HepG2 (cell line): Measurements from ENCODE around the gene ABO. TPM values are rescaled to one million over a fixed set of nuclear protein-coding genes. Genes with fewer than 3 reads are reported as not detected.

ENCODE experiments used
- ATAC-seq: fragments of 200-7000 bp; cut with Tn5 transposase; 3 replicates; pipeline ENCODE4 v1.9.1; 2020; ENCODE audit warnings: mild to moderate bottlenecking, moderate library complexity
- BruUV-seq: library from RNA; stranded (reverse); fragments of 400-500 nt; replicated peaks from 2 replicates; lab custom pipeline; 2021; lab: Mats Ljungman, UMichigan
- CTCF ChIA-PET: fragments of 300-600 bp; formaldehyde crosslinking; extraction: SDS; loops from one replicate; lab custom pipeline; 2021; ENCODE audit warnings: low total read pairs, inconsistent platforms, low intra/inter-chr PET ratio; lab: Yijun Ruan, JAX
- POLR2A ChIA-PET: fragments of 350-600 bp; sonication (Branson Sonifier 250); formaldehyde crosslinking; loops from one replicate; lab custom pipeline; 2020; ENCODE audit warnings: antibody characterized with exemption, inconsistent platforms; lab: Yijun Ruan, JAX
- DNase-seq: peaks from one replicate; pipeline ENCODE4 v3.0.0-alpha.2; 2015; ENCODE audit warnings: low spot score
- FAIRE-seq: peaks from 3 replicates; lab custom pipeline; 2011; peaks lifted over from hg19 to GRCh38; lab: Jason Lieb, UNC
- H2AFZ ChIP-seq: one replicate; pipeline ENCODE4 v1.6.1; 2011; ENCODE audit warnings: low read length, inconsistent platforms
- H3K27ac ChIP-seq: fragments of 300-600 bp; 3 replicates; pipeline ENCODE4 v1.8.0; 2011; ENCODE audit warnings: mixed run types, mild to moderate bottlenecking, mixed read lengths, low read length, inconsistent platforms; ENCODE audit not compliant: insufficient read depth; ENCODE audit errors: extremely low read length
- H3K27me3 ChIP-seq, 2 experiments: fragments of 200-600 bp in 1 of 2; 2 replicates in 1 of 2; 3 replicates in 1 of 2; pipeline versions ENCODE4 v1.6.0 to v1.8.0; 2011; ENCODE audit warnings: low read length in 2 of 2, mild to moderate bottlenecking in 2 of 2, moderate library complexity in 2 of 2, inconsistent platforms in 1 of 2; ENCODE audit not compliant: insufficient read depth in 2 of 2, control insufficient read depth in 1 of 2
- H3K36me3 ChIP-seq, 2 experiments: fragments of 200-600 bp in 1 of 2; replicated peaks in 1 of 2; 2 replicates in 1 of 2; 3 replicates in 1 of 2; pipeline versions ENCODE4 v1.5.1 to v1.8.0; 2011; ENCODE audit warnings: low read length in 2 of 2, inconsistent platforms in 1 of 2; ENCODE audit not compliant: insufficient read depth in 2 of 2, control insufficient read depth in 1 of 2
- H3K4me1 ChIP-seq: 2 replicates; pipeline ENCODE4 v1.5.1; 2012; ENCODE audit warnings: low read length, inconsistent platforms; ENCODE audit not compliant: insufficient read depth
- H3K4me2 ChIP-seq: 2 replicates; pipeline ENCODE4 v1.6.0; 2011; ENCODE audit warnings: low read depth, low read length, inconsistent platforms
- H3K4me3 ChIP-seq, 3 experiments: fragments of 200-600 bp in 1 of 3; sonication (generic), shearing (Covaris generic) in 1 of 3; replicated peaks in 1 of 3; 2 replicates each; pipeline ENCODE4 v1.5.1; 2011 to 2016; ENCODE audit warnings: low read length in 3 of 3, inconsistent platforms in 2 of 3, low read depth in 2 of 3, mild to moderate bottlenecking in 2 of 3, control low read depth in 1 of 3, mixed read lengths in 1 of 3; ENCODE audit not compliant: insufficient read depth in 1 of 3
- H3K79me2 ChIP-seq: one replicate; pipeline ENCODE4 v1.6.1; 2011; ENCODE audit warnings: low read length, inconsistent platforms; ENCODE audit not compliant: insufficient read depth
- H3K9ac ChIP-seq: 2 replicates; pipeline ENCODE4 v1.6.0; 2011; ENCODE audit warnings: mild to moderate bottlenecking, low read depth, low read length, inconsistent platforms; ENCODE audit not compliant: insufficient read depth
- H3K9me3 ChIP-seq: 2 replicates; pipeline ENCODE4 v1.5.1; 2012; ENCODE audit warnings: mild to moderate bottlenecking, low read length
- H4K20me1 ChIP-seq: 2 replicates; pipeline ENCODE4 v1.6.0; 2011; ENCODE audit warnings: inconsistent platforms, mild to moderate bottlenecking, low read length, moderate library complexity; ENCODE audit not compliant: insufficient read depth
- CC2D1A ChIP-seq: sonication (generic); formaldehyde crosslinking; IDR thresholded peaks from 2 replicates; pipeline ENCODE4 v1.8.1; 2023; ENCODE audit warnings: mild to moderate bottlenecking, missing genetic modification reagents
- HNRNPL ChIP-seq: fragments of 200-400 bp; formaldehyde crosslinking; IDR thresholded peaks from 2 replicates; pipeline ENCODE4 v1.6.1; 2017; ENCODE audit warnings: mild to moderate bottlenecking, low read depth, low read length
- ISX ChIP-seq: sonication (generic); formaldehyde crosslinking; conservative IDR thresholded peaks from 2 replicates; pipeline ENCODE4 v1.5.0; 2020; ENCODE audit warnings: missing genetic modification reagents
- KLF6 ChIP-seq: IDR thresholded peaks from 2 replicates; pipeline ENCODE4 v1.8.0; 2016; ENCODE audit warnings: missing biosample characterization, missing genetic modification reagents
- NAIF1 ChIP-seq: sonication (generic); formaldehyde crosslinking; IDR thresholded peaks from 2 replicates; pipeline ENCODE4 v1.5.0; 2020; ENCODE audit warnings: mild to moderate bottlenecking, missing genetic modification reagents, borderline replicate concordance
- SIN3A ChIP-seq: IDR thresholded peaks from 2 replicates; pipeline ENCODE4 v1.6.1; 2011; ENCODE audit warnings: low read depth, mild to moderate bottlenecking, control low read depth, low read length, borderline replicate concordance
- ZBTB21 ChIP-seq: sonication (generic); formaldehyde crosslinking; IDR thresholded peaks from 2 replicates; pipeline ENCODE4 v1.4.0; 2020; ENCODE audit warnings: missing genetic modification reagents
- ZNF749 ChIP-seq: sonication (generic); formaldehyde crosslinking; IDR thresholded peaks from 2 replicates; pipeline ENCODE4 v1.8.0; 2022; ENCODE audit warnings: mild to moderate bottlenecking, missing genetic modification reagents, moderate library complexity, borderline replicate concordance
- WGBS: methylation state at CpG from one replicate; pipeline ENCODE4 v1.1.6; 2017; ENCODE audit warnings: low lambda C conversion rate; 5-methylcytosine and 5-hydroxymethylcytosine counted together
- in situ Hi-C: cut with HindIII; loops from 2 replicates; pipeline ENCODE4 v1.10.0; 2017; ENCODE audit warnings: low pct_unique_long_range_greater_than_20kb; ENCODE audit not compliant: extremely low pct_ligation_motif_present
- intact Hi-C: fragments of 100-400 bp; cut with micrococcal nuclease; formaldehyde crosslinking; loops from one replicate; pipeline ENCODE4 v1.10.0; 2022; ENCODE audit not compliant: unreplicated experiment
- polyA plus RNA-seq, 8 experiments: library from polyadenylated mRNA; depleted of rRNA in 3 of 8; stranded (reverse) in 7 of 8; unstranded in 1 of 8; fragments of >200 nt; fragmentation: Illumina TruSeq in 4 of 8; extraction: Trizol in 4 of 8; gene quantifications; 2 replicates each; pipeline versions ENCODE4 v1.2.1 to v1.2.3, GENCODE V29; 2011 to 2016; ENCODE audit warnings: low read depth in 4 of 8, missing spikeins in 1 of 8, mixed read lengths in 1 of 8; ENCODE audit not compliant: insufficient read depth in 1 of 8
- total RNA-seq, 5 experiments: library from RNA; depleted of rRNA; stranded (reverse); fragments of >200 nt; fragmentation: Illumina TruSeq; extraction: Trizol; gene quantifications; 2 replicates each; pipeline ENCODE4 v1.2.3, GENCODE V29; 2016; ENCODE audit warnings: low read depth in 1 of 5
- TF ChIP-seq, protein P1 (sequence below): IDR thresholded peaks from 2 replicates; pipeline ENCODE4 v1.6.1; 2018; ENCODE audit warnings: missing genetic modification reagents, mild to moderate bottlenecking, missing compliant biosample characterization
- TF ChIP-seq, protein P2 (sequence below): IDR thresholded peaks from 2 replicates; pipeline ENCODE4 v1.6.1; 2016; ENCODE audit warnings: missing compliant biosample characterization, missing genetic modification reagents, borderline replicate concordance
- TF ChIP-seq, protein P3 (sequence below): sonication (generic); formaldehyde crosslinking; IDR thresholded peaks from 2 replicates; pipeline ENCODE4 v1.9.0; 2021; ENCODE audit warnings: missing genetic modification reagents, borderline replicate concordance
- TF ChIP-seq, protein P4 (sequence below): sonication (generic); formaldehyde crosslinking; IDR thresholded peaks from 2 replicates; pipeline ENCODE4 v1.8.0; 2022; ENCODE audit warnings: missing genetic modification reagents, low read depth, mild to moderate bottlenecking, borderline replicate concordance
- TF ChIP-seq, protein P5 (sequence below): sonication (generic); formaldehyde crosslinking; conservative IDR thresholded peaks from 2 replicates; pipeline ENCODE4 v1.4.0; 2020; ENCODE audit warnings: mild to moderate bottlenecking, missing genetic modification reagents, moderate library complexity

ABO gene
- total and polyA plus RNA-seq, 2 of the 13 experiments (the other 11 are each of a cell fraction or from before 2014, with no cell fraction given) = not detected

DNA sequence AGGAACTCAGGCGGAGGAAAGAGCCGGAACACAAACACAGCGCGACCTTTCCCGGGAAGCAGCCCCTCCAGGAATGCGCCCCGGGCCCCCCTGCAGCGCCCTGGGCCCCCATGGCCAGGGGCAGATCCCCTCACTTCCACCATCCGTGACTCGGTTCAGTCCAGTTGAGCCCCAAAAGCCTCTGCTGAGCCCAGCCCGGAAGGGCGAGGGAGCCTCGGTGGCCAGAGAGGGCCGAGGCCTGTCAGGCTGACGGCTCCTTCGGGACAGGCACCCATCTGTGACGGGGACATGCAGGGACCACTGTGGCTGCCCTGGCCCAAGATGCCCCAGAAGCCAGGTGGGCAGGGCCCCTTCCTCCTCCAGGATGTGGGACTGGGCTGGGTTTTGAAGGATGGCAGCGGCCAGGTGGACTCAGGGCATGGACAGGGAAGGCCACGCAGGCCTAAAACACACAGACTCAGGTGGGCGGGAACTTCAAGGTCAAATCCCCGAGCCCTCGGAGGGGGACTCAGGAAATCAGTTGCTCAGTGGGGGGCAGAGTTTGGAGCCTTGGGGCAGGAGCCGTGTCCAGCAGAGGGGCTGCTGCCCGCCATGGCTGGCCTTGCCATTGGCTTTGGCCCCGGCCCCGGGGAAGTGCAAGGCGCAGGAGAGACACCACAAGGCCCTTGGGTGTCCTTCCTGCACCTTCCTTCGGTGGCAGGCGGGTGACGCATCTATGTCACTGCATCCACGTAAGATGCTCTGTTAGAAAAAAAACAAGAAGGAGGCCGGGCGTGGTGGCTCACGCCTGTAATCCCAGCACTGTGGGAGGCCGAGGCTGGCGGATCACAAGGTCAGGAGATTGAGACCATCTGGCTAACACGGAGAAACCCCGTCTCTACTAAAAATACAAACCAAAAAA is 29.7 kb upstream of the ABO start (continued):
- no peak for TF ChIP-seq ZBTB21 (CRISPR knock-in tag)
- TF ChIP-seq HNRNPL = no peak

DNA sequence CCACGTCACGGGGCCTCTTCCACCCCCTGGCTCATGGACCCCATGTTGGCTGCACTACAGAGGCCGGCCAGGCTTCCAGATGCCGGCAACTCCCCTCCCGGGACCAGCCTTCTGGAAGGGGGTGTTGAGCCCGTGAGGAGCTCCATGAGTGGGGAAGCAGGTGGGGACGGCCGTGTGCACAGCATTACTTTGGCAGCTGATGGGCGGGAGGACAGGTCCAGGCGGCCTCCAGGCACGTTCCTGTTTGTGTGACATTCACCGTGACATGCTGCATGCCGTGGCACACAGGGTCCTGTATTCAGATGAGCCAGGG is 29.1 kb upstream of the ABO start:
- Histone ChIP-seq H3K27ac (no peak overlapping the region), H3K4me1 (no peaks in the 10 kb centered on the region), H3K36me3 (no peaks in the 10 kb centered on the region), H3K79me2 (no peaks in the 10 kb centered on the region), H2AFZ (no peak overlapping the region), H3K27me3 (peaks cover 1 to 29% of the 10 kb centered on the region in 2 experiments; a peak in 3 of 5 replicates), H3K9me3 (no peaks in the 10 kb centered on the region), H3K9ac (no peak overlapping the region), H3K4me3 (no peak overlapping the region), H3K4me2 (no peak overlapping the region), H4K20me1 (no peaks in the 10 kb centered on the region)
- BruUV-seq = no TSS peak
- in situ Hi-C loops (no loop called here), intact Hi-C loops (no loop called here)
- no peak for FAIRE-seq
- no peak for DNase-seq
- ChIA-PET POLR2A (no interaction called here), CTCF (no interaction called here)
- ATAC-seq = no peak; the same call in 2 of the 3 replicates
- 25% methylated on average over 5 of the region's 13 CpGs for WGBS
- TF ChIP-seq NAIF1 (no peak), CC2D1A (CRISPR knock-in tag) (no peak), ZNF749 (CRISPR knock-in tag) (no peak), SIN3A (no peak), ISX (CRISPR knock-in tag) (no peak), KLF6 (CRISPR knock-in tag) (no peak)
- TF ChIP-seq, protein P1, sequence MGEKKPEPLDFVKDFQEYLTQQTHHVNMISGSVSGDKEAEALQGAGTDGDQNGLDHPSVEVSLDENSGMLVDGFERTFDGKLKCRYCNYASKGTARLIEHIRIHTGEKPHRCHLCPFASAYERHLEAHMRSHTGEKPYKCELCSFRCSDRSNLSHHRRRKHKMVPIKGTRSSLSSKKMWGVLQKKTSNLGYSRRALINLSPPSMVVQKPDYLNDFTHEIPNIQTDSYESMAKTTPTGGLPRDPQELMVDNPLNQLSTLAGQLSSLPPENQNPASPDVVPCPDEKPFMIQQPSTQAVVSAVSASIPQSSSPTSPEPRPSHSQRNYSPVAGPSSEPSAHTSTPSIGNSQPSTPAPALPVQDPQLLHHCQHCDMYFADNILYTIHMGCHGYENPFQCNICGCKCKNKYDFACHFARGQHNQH (CRISPR knock-in tag) = no peak
- TF ChIP-seq, protein P2, sequence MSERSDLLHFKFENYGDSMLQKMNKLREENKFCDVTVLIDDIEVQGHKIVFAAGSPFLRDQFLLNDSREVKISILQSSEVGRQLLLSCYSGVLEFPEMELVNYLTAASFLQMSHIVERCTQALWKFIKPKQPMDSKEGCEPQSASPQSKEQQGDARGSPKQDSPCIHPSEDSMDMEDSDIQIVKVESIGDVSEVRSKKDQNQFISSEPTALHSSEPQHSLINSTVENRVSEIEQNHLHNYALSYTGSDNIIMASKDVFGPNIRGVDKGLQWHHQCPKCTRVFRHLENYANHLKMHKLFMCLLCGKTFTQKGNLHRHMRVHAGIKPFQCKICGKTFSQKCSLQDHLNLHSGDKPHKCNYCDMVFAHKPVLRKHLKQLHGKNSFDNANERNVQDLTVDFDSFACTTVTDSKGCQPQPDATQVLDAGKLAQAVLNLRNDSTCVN = no peak
- TF ChIP-seq, protein P3, sequence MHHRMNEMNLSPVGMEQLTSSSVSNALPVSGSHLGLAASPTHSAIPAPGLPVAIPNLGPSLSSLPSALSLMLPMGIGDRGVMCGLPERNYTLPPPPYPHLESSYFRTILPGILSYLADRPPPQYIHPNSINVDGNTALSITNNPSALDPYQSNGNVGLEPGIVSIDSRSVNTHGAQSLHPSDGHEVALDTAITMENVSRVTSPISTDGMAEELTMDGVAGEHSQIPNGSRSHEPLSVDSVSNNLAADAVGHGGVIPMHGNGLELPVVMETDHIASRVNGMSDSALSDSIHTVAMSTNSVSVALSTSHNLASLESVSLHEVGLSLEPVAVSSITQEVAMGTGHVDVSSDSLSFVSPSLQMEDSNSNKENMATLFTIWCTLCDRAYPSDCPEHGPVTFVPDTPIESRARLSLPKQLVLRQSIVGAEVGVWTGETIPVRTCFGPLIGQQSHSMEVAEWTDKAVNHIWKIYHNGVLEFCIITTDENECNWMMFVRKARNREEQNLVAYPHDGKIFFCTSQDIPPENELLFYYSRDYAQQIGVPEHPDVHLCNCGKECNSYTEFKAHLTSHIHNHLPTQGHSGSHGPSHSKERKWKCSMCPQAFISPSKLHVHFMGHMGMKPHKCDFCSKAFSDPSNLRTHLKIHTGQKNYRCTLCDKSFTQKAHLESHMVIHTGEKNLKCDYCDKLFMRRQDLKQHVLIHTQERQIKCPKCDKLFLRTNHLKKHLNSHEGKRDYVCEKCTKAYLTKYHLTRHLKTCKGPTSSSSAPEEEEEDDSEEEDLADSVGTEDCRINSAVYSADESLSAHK (CRISPR knock-in tag) = no peak
- TF ChIP-seq, protein P4, sequence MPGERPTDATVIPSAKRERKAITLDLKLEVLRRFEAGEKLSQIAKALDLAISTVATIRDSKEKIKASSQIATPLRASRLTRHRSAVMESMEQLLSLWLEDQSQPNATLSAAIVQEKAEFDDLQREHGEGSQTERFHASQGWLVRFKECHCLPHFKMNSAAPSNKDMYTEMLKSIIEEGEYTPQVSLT (CRISPR knock-in tag) = no peak
- TF ChIP-seq, protein P5, sequence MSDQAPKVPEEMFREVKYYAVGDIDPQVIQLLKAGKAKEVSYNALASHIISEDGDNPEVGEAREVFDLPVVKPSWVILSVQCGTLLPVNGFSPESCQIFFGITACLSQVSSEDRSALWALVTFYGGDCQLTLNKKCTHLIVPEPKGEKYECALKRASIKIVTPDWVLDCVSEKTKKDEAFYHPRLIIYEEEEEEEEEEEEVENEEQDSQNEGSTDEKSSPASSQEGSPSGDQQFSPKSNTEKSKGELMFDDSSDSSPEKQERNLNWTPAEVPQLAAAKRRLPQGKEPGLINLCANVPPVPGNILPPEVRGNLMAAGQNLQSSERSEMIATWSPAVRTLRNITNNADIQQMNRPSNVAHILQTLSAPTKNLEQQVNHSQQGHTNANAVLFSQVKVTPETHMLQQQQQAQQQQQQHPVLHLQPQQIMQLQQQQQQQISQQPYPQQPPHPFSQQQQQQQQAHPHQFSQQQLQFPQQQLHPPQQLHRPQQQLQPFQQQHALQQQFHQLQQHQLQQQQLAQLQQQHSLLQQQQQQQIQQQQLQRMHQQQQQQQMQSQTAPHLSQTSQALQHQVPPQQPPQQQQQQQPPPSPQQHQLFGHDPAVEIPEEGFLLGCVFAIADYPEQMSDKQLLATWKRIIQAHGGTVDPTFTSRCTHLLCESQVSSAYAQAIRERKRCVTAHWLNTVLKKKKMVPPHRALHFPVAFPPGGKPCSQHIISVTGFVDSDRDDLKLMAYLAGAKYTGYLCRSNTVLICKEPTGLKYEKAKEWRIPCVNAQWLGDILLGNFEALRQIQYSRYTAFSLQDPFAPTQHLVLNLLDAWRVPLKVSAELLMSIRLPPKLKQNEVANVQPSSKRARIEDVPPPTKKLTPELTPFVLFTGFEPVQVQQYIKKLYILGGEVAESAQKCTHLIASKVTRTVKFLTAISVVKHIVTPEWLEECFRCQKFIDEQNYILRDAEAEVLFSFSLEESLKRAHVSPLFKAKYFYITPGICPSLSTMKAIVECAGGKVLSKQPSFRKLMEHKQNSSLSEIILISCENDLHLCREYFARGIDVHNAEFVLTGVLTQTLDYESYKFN = no peak
